GM23338 (cell line): ENCODE measurements around the gene SLC23A2. TPM values are rescaled to one million over a fixed set of nuclear protein-coding genes. Genes with fewer than 3 reads are reported as not detected.

Experiments
- ATAC-seq: fragments of 200-7000 bp; cut with Tn5 transposase; 3 replicates; pipeline ENCODE4 v1.9.1; 2020
- DNase-seq: peaks from one replicate; pipeline ENCODE4 v3.0.0-alpha.2; 2015; ENCODE audit warnings: low spot score
- H2AFZ ChIP-seq: fragments of 200-600 bp; sonication (generic); 2 replicates; pipeline ENCODE4 v1.8.0; 2016; ENCODE audit warnings: antibody characterized with exemption, mild to moderate bottlenecking, moderate library complexity
- H3F3A ChIP-seq: fragments of 200-600 bp; sonication (generic); replicated peaks from 2 replicates; pipeline ENCODE4 v1.8.0; 2017; ENCODE audit warnings: antibody characterized with exemption, mixed run types, low read depth
- H3K27ac ChIP-seq: fragments of 200-600 bp; sonication (generic); 2 replicates; pipeline ENCODE4 v1.6.1; 2016; ENCODE audit warnings: low read depth
- H3K27me3 ChIP-seq: fragments of 200-600 bp; sonication (generic); 2 replicates; pipeline ENCODE4 v1.8.0; 2016; ENCODE audit warnings: mild to moderate bottlenecking, mixed run types, moderate library complexity; ENCODE audit not compliant: insufficient read depth
- H3K36me3 ChIP-seq: fragments of 200-600 bp; sonication (generic); 2 replicates; pipeline ENCODE4 v1.8.0; 2016; ENCODE audit warnings: mild to moderate bottlenecking; ENCODE audit not compliant: insufficient read depth
- H3K4me1 ChIP-seq: fragments of 200-600 bp; sonication (generic); 2 replicates; pipeline ENCODE4 v1.8.0; 2016; ENCODE audit warnings: mild to moderate bottlenecking, moderate library complexity; ENCODE audit not compliant: insufficient read depth
- H3K4me2 ChIP-seq: fragments of 200-600 bp; sonication (generic); 2 replicates; pipeline ENCODE4 v1.7.1; 2017; ENCODE audit warnings: mixed run types
- H3K4me3 ChIP-seq: fragments of 200-600 bp; sonication (generic); 2 replicates; pipeline ENCODE4 v1.6.1; 2016; ENCODE audit warnings: mixed run types
- H3K79me2 ChIP-seq: fragments of 200-600 bp; sonication (generic); replicated peaks from 2 replicates; pipeline ENCODE4 v1.8.0; 2017; ENCODE audit warnings: mild to moderate bottlenecking; ENCODE audit not compliant: insufficient read depth
- H3K9me2 ChIP-seq: fragments of 200-600 bp; sonication (generic); 2 replicates; pipeline ENCODE4 v1.8.0; 2017; ENCODE audit not compliant: insufficient read depth
- H4K20me1 ChIP-seq: fragments of 200-600 bp; sonication (generic); replicated peaks from 2 replicates; pipeline ENCODE4 v1.8.0; 2017; ENCODE audit warnings: mild to moderate bottlenecking; ENCODE audit not compliant: insufficient read depth
- H3K27ac Mint-ChIP-seq: 2 replicates; pipeline ENCODE4 v1.8.0; 2020; ENCODE audit warnings: inconsistent platforms, mild to moderate bottlenecking, moderate library complexity, mixed read lengths
- H3K27me3 Mint-ChIP-seq: 3 replicates; pipeline ENCODE4 v1.8.0; 2022; ENCODE audit warnings: low read depth, mild to moderate bottlenecking, moderate library complexity, mixed read lengths, inconsistent platforms; ENCODE audit not compliant: insufficient read depth, poor library complexity
- H3K36me3 Mint-ChIP-seq: 3 replicates; pipeline ENCODE4 v1.8.0; 2021; ENCODE audit warnings: low read depth, mild to moderate bottlenecking, inconsistent platforms, moderate library complexity, mixed read lengths
- H3K4me1 Mint-ChIP-seq: 3 replicates; pipeline ENCODE4 v1.8.0; 2020; ENCODE audit warnings: mild to moderate bottlenecking, inconsistent platforms, mixed read lengths
- H3K4me3 Mint-ChIP-seq: 3 replicates; pipeline ENCODE4 v1.8.0; 2021; ENCODE audit warnings: moderate library complexity, mild to moderate bottlenecking, inconsistent platforms, mixed read lengths
- H3K9me3 Mint-ChIP-seq: 3 replicates; pipeline ENCODE4 v1.8.0; 2020; ENCODE audit warnings: moderate library complexity, mild to moderate bottlenecking, inconsistent platforms, mixed read lengths
- CREB1 ChIP-seq: fragments of 250-450 bp; sonication (Bioruptor Pico); IDR thresholded peaks from 2 replicates; pipeline ENCODE4 v1.5.0; 2020; ENCODE audit warnings: low read depth, mild to moderate bottlenecking, moderate library complexity
- EZH2 ChIP-seq: fragments of 200-600 bp; sonication (generic); IDR thresholded peaks from one replicate; pipeline ENCODE4 v1.8.0; 2017; ENCODE audit warnings: antibody characterized with exemption, mild to moderate bottlenecking, low read depth; ENCODE audit not compliant: unreplicated experiment
- EZH2phosphoT487 ChIP-seq: fragments of 200-600 bp; sonication (generic); IDR thresholded peaks from one replicate; pipeline ENCODE4 v1.8.1; 2018; ENCODE audit warnings: antibody characterized with exemption; ENCODE audit not compliant: unreplicated experiment
- JUNB ChIP-seq: IDR thresholded peaks from one replicate; pipeline ENCODE4 v1.6.1; 2016; ENCODE audit warnings: antibody characterized with exemption; ENCODE audit not compliant: unreplicated experiment
- NANOG ChIP-seq: IDR thresholded peaks from 2 replicates; pipeline ENCODE4 v1.6.1; 2016; ENCODE audit warnings: antibody characterized with exemption, borderline replicate concordance
- POLR2AphosphoS5 ChIP-seq: IDR thresholded peaks from 2 replicates; pipeline ENCODE4 v1.6.1; 2016; ENCODE audit warnings: antibody characterized with exemption, low read depth
- STAT1 ChIP-seq: IDR thresholded peaks from one replicate; pipeline ENCODE4 v1.6.1; 2016; ENCODE audit warnings: antibody characterized with exemption; ENCODE audit not compliant: unreplicated experiment
- ZNF114 ChIP-seq: fragments of 250-450 bp; sonication (Bioruptor Pico); IDR thresholded peaks from 2 replicates; pipeline ENCODE4 v1.5.0; 2020; ENCODE audit warnings: mild to moderate bottlenecking, moderate library complexity
- ZNF331 ChIP-seq: fragments of 250-450 bp; sonication (Bioruptor Pico); IDR thresholded peaks from 2 replicates; pipeline ENCODE4 v1.5.0; 2020; ENCODE audit warnings: low read depth, mild to moderate bottlenecking, moderate library complexity
- polyA plus RNA-seq: library from polyadenylated mRNA; unstranded; fragments of >200 nt; fragmentation: Nextera tagmentation; extraction: Ambion mirVana; gene quantifications from 2 replicates; pipeline ENCODE4 v1.2.1, GENCODE V29; 2016
- total RNA-seq: library from RNA; depleted of rRNA; stranded (reverse); fragments of >200 nt; shearing (Covaris generic); gene quantifications from 2 replicates; pipeline ENCODE4 v1.2.3, GENCODE V29; 2014
- TF ChIP-seq, protein P1 (sequence below): fragments of 250-450 bp; sonication (Bioruptor Pico); IDR thresholded peaks from 2 replicates; pipeline ENCODE4 v1.5.0; 2020; ENCODE audit warnings: mild to moderate bottlenecking, moderate library complexity
- TF ChIP-seq, protein P2 (sequence below), 2 experiments: fragments of 200-600 bp in 1 of 2; sonication (generic) in 1 of 2; conservative IDR thresholded peaks; 2 replicates each; pipeline versions ENCODE4 v1.5.1 to v1.6.1; 2016 to 2017; ENCODE audit warnings: antibody characterized with exemption in 2 of 2, low read depth in 2 of 2, mild to moderate bottlenecking in 2 of 2, moderate library complexity in 1 of 2
- TF ChIP-seq, protein P3 (sequence below): IDR thresholded peaks from 2 replicates; pipeline ENCODE4 v1.6.1; 2016; ENCODE audit warnings: antibody characterized with exemption
- TF ChIP-seq, protein P4 (sequence below): IDR thresholded peaks from one replicate; pipeline ENCODE4 v1.6.1; 2018; ENCODE audit warnings: antibody characterized with exemption; ENCODE audit not compliant: unreplicated experiment

The SLC23A2 gene
- total and polyA plus RNA-seq, 2 experiments from 2014 or later = 4.4 to 20.2 TPM

DNA sequence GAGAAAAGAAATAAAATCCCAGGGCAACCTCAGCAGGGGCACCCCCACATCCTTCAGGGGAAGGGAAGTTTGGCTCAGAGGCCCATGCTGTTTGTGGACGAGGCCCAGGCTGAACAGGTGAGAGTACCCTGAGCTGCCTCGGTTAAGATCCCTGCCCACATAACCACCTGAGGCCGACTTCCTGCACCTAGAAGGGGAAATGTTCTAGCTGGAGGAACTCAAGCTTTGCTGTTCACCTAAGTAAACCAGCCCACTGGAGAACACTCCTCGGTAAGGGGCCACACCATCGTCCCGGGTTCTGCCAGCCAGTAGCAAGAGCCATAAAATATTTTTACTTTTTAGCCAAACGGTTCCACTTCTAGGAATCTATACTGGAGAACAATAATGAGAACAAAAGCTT is 88.2 kb downstream of the SLC23A2 start:
- no peak overlapping the region for H3K4me3 Mint-ChIP-seq
- no peaks in the 10 kb centered on the region for H3K27me3 ChIP-seq
- ATAC-seq = peak; percentile 21; the same call in 2 of the 3 replicates
- no peaks in the 10 kb centered on the region for H3K79me2 ChIP-seq
- H4K20me1 ChIP-seq = no peaks in the 10 kb centered on the region; the same call in 1 of the 2 replicates
- peaks cover 2% of the 10 kb centered on the region for H3K27me3 Mint-ChIP-seq
- no peaks in the 10 kb centered on the region for H3F3A ChIP-seq
- DNase-seq = no peak
- H3K9me3 Mint-ChIP-seq = no peaks in the 10 kb centered on the region
- peaks cover 11% of the 10 kb centered on the region for H3K4me1 Mint-ChIP-seq
- H3K4me3 ChIP-seq = no peak overlapping the region
- H3K27ac ChIP-seq = no peak overlapping the region
- H3K27ac Mint-ChIP-seq = no peak overlapping the region
- H3K4me1 ChIP-seq = peaks cover 9% of the 10 kb centered on the region; the same call in 1 of the 2 replicates
- TF ChIP-seq POLR2AphosphoS5 = no peak
- no peak for TF ChIP-seq CREB1 (CRISPR knock-in tag)
- no peak for TF ChIP-seq EZH2
- TF ChIP-seq JUNB = no peak
- TF ChIP-seq, protein P1, sequence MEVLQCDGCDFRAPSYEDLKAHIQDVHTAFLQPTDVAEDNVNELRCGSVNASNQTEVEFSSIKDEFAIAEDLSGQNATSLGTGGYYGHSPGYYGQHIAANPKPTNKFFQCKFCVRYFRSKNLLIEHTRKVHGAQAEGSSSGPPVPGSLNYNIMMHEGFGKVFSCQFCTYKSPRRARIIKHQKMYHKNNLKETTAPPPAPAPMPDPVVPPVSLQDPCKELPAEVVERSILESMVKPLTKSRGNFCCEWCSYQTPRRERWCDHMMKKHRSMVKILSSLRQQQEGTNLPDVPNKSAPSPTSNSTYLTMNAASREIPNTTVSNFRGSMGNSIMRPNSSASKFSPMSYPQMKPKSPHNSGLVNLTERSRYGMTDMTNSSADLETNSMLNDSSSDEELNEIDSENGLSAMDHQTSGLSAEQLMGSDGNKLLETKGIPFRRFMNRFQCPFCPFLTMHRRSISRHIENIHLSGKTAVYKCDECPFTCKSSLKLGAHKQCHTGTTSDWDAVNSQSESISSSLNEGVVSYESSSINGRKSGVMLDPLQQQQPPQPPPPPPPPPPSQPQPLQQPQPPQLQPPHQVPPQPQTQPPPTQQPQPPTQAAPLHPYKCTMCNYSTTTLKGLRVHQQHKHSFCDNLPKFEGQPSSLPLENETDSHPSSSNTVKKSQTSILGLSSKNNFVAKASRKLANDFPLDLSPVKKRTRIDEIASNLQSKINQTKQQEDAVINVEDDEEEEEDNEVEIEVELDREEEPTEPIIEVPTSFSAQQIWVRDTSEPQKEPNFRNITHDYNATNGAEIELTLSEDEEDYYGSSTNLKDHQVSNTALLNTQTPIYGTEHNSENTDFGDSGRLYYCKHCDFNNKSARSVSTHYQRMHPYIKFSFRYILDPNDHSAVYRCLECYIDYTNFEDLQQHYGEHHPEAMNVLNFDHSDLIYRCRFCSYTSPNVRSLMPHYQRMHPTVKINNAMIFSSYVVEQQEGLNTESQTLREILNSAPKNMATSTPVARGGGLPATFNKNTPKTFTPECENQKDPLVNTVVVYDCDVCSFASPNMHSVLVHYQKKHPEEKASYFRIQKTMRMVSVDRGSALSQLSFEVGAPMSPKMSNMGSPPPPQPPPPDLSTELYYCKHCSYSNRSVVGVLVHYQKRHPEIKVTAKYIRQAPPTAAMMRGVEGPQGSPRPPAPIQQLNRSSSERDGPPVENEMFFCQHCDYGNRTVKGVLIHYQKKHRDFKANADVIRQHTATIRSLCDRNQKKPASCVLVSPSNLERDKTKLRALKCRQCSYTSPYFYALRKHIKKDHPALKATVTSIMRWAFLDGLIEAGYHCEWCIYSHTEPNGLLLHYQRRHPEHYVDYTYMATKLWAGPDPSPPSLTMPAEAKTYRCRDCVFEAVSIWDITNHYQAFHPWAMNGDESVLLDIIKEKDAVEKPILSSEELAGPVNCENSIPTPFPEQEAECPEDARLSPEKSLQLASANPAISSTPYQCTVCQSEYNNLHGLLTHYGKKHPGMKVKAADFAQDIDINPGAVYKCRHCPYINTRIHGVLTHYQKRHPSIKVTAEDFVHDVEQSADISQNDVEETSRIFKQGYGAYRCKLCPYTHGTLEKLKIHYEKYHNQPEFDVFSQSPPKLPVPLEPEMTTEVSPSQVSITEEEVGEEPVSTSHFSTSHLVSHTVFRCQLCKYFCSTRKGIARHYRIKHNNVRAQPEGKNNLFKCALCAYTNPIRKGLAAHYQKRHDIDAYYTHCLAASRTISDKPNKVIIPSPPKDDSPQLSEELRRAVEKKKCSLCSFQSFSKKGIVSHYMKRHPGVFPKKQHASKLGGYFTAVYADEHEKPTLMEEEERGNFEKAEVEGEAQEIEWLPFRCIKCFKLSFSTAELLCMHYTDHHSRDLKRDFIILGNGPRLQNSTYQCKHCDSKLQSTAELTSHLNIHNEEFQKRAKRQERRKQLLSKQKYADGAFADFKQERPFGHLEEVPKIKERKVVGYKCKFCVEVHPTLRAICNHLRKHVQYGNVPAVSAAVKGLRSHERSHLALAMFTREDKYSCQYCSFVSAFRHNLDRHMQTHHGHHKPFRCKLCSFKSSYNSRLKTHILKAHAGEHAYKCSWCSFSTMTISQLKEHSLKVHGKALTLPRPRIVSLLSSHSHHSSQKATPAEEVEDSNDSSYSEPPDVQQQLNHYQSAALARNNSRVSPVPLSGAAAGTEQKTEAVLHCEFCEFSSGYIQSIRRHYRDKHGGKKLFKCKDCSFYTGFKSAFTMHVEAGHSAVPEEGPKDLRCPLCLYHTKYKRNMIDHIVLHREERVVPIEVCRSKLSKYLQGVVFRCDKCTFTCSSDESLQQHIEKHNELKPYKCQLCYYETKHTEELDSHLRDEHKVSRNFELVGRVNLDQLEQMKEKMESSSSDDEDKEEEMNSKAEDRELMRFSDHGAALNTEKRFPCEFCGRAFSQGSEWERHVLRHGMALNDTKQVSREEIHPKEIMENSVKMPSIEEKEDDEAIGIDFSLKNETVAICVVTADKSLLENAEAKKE (CRISPR knock-in tag) = no peak
- no peak for TF ChIP-seq ZNF114 (CRISPR knock-in tag)
- TF ChIP-seq, protein P2, sequence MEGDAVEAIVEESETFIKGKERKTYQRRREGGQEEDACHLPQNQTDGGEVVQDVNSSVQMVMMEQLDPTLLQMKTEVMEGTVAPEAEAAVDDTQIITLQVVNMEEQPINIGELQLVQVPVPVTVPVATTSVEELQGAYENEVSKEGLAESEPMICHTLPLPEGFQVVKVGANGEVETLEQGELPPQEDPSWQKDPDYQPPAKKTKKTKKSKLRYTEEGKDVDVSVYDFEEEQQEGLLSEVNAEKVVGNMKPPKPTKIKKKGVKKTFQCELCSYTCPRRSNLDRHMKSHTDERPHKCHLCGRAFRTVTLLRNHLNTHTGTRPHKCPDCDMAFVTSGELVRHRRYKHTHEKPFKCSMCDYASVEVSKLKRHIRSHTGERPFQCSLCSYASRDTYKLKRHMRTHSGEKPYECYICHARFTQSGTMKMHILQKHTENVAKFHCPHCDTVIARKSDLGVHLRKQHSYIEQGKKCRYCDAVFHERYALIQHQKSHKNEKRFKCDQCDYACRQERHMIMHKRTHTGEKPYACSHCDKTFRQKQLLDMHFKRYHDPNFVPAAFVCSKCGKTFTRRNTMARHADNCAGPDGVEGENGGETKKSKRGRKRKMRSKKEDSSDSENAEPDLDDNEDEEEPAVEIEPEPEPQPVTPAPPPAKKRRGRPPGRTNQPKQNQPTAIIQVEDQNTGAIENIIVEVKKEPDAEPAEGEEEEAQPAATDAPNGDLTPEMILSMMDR (conservative IDR thresholded peaks at IDR 0.05; ENCODE audit: low read depth in 2 of 2) = no peak
- TF ChIP-seq NANOG = no peak
- no peak for TF ChIP-seq ZNF331
- no peak for TF ChIP-seq STAT1
- TF ChIP-seq EZH2phosphoT487 = no peak
- TF ChIP-seq, protein P3, sequence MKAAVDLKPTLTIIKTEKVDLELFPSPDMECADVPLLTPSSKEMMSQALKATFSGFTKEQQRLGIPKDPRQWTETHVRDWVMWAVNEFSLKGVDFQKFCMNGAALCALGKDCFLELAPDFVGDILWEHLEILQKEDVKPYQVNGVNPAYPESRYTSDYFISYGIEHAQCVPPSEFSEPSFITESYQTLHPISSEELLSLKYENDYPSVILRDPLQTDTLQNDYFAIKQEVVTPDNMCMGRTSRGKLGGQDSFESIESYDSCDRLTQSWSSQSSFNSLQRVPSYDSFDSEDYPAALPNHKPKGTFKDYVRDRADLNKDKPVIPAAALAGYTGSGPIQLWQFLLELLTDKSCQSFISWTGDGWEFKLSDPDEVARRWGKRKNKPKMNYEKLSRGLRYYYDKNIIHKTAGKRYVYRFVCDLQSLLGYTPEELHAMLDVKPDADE = no peak
- TF ChIP-seq, protein P4, sequence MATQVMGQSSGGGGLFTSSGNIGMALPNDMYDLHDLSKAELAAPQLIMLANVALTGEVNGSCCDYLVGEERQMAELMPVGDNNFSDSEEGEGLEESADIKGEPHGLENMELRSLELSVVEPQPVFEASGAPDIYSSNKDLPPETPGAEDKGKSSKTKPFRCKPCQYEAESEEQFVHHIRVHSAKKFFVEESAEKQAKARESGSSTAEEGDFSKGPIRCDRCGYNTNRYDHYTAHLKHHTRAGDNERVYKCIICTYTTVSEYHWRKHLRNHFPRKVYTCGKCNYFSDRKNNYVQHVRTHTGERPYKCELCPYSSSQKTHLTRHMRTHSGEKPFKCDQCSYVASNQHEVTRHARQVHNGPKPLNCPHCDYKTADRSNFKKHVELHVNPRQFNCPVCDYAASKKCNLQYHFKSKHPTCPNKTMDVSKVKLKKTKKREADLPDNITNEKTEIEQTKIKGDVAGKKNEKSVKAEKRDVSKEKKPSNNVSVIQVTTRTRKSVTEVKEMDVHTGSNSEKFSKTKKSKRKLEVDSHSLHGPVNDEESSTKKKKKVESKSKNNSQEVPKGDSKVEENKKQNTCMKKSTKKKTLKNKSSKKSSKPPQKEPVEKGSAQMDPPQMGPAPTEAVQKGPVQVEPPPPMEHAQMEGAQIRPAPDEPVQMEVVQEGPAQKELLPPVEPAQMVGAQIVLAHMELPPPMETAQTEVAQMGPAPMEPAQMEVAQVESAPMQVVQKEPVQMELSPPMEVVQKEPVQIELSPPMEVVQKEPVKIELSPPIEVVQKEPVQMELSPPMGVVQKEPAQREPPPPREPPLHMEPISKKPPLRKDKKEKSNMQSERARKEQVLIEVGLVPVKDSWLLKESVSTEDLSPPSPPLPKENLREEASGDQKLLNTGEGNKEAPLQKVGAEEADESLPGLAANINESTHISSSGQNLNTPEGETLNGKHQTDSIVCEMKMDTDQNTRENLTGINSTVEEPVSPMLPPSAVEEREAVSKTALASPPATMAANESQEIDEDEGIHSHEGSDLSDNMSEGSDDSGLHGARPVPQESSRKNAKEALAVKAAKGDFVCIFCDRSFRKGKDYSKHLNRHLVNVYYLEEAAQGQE = no peak
- no peak overlapping the region for H2AFZ ChIP-seq
- H3K36me3 ChIP-seq = no peaks in the 10 kb centered on the region
- H3K4me2 ChIP-seq = no peak overlapping the region
- H3K9me2 ChIP-seq = no peaks in the 10 kb centered on the region
- peaks cover 10% of the 10 kb centered on the region; the same call in 1 of the 3 replicates for H3K36me3 Mint-ChIP-seq
